ENCODE results near the gene LCORL. TPM values are rescaled to one million over a fixed set of nuclear protein-coding genes. Genes with fewer than 3 reads are reported as not detected.
A peak's percentile ranks its signal among the peaks of the same experiment; 100 is the strongest.
"Not testable (repeated sequence)": the region's sequence is repeated elsewhere in the genome, so short reads cannot be mapped to it uniquely, and the experiment has no call there.

LCORL gene
- total RNA-seq, 2 experiments from 2014 or later: 4.6 to 7.1 TPM

DNA sequence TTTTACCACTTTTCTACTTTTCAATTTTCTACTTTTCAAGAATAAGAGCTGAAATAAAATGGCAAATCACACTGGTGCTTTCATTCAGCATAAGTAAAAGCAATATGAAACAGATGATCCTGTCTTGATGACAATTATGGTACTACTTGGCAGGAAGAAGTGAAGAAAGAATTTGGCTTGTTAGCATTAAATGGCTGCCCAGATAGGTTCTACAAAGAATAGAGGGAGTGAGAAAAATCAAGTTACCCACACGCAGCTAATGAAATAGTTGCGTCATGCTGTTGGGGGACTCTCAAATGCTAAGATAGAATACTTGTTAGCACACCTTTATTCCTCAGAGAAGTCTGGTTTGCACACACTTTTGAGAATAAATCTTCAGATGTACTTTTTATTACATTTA is 12.5 kb upstream of the LCORL start:
- DNase-seq: no peak
- Mint-ChIP-seq H3K9me3 (no peaks in the 10 kb centered on the region), H3K36me3 (no peaks in the 10 kb centered on the region), H3K4me1 (no peaks in the 10 kb centered on the region), H3K27me3 (peaks cover 50% of the 10 kb centered on the region), H3K27ac (no peak overlapping the region), H3K4me3 (no peak overlapping the region)

GRCh38 chr4:18033111-18034085 is 11.8 kb upstream of the LCORL start:
- no peak overlapping the region for H3K27ac Mint-ChIP-seq
- H3K36me3 Mint-ChIP-seq: no peaks in the 10 kb centered on the region
- no peaks in the 10 kb centered on the region for H3K9me3 Mint-ChIP-seq
- DNase-seq: no peak
- H3K27me3 Mint-ChIP-seq: peaks cover 50% of the 10 kb centered on the region
- no peak overlapping the region for H3K4me3 Mint-ChIP-seq
- no peaks in the 10 kb centered on the region for H3K4me1 Mint-ChIP-seq

DNA sequence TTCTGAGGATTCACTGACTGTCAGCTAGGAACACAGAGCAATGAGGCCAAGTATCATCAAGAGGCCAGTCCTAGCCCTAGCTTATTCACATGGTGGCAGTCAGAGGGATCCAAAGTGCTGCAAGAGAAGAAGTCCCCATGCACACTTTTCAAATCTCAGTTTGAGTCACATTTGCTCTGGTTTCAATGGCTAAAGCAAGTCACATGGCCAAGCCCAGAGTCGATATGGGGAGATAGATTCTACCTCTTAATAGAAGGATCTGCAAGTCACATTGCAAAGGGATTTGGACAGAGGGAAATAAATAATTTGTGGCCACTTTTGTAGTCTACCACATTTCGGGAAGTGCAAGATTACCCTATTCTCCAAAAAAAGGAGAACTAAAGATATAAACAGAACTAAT is 3.7 kb upstream of the LCORL start:
- DNase-seq: no peak
- H3K27ac Mint-ChIP-seq: no peak overlapping the region
- no peak overlapping the region for H3K4me3 Mint-ChIP-seq
- peaks cover 6% of the 10 kb centered on the region for H3K4me1 Mint-ChIP-seq
- H3K27me3 Mint-ChIP-seq: peaks cover 22% of the 10 kb centered on the region
- H3K9me3 Mint-ChIP-seq: no peaks in the 10 kb centered on the region
- H3K36me3 Mint-ChIP-seq: no peaks in the 10 kb centered on the region

DNA sequence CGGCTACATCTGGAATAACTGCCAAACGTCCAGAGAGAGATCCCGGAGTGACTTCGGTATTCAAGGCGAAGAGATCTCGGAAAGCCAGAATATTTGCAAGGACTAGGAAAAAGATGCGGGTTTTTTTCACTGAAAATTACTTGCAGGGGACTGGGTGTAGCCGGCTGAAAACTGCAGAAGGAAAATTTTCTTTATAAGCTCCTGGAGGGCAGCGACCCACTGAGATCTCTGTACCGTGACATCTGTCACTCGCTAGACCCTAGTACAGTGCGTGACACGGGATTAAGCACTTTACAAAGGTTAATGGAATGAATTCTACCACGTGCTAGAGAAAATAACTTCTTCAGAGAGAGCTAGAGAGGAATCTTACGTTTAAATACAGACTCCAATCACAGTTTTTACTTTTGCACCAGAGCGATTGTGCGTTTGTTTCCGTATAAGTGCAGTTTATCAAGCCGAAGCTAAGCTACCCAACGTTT is 1.1 kb upstream of the LCORL start:
- no peak for DNase-seq
- Mint-ChIP-seq H3K36me3 (no peaks in the 10 kb centered on the region), H3K27ac (no peak overlapping the region), H3K9me3 (no peaks in the 10 kb centered on the region), H3K4me1 (peaks cover 16% of the 10 kb centered on the region), H3K4me3 (peak overlapping the region; percentile 83), H3K27me3 (peaks cover 13% of the 10 kb centered on the region)

DNA sequence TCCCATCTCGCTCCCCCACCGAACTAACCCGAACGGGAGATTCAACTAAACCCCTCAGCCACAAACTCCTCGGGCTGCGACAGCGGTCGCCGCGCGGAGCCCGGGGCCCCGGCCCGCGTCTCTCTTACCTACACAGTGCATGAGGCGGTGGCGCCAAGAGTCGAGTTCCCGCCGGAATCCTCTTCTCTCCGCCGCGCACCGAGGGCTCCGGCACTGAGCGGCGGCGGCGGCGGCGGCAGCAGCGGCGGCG is 160 bp downstream of the LCORL start:
- Mint-ChIP-seq H3K27me3 (peaks cover 16% of the 10 kb centered on the region), H3K4me3 (peak overlapping the region; percentile 83), H3K9me3 (no peaks in the 10 kb centered on the region), H3K4me1 (peaks cover 18% of the 10 kb centered on the region), H3K27ac (peak overlapping the region; percentile 84), H3K36me3 (no peaks in the 10 kb centered on the region)
- no peak for DNase-seq

DNA sequence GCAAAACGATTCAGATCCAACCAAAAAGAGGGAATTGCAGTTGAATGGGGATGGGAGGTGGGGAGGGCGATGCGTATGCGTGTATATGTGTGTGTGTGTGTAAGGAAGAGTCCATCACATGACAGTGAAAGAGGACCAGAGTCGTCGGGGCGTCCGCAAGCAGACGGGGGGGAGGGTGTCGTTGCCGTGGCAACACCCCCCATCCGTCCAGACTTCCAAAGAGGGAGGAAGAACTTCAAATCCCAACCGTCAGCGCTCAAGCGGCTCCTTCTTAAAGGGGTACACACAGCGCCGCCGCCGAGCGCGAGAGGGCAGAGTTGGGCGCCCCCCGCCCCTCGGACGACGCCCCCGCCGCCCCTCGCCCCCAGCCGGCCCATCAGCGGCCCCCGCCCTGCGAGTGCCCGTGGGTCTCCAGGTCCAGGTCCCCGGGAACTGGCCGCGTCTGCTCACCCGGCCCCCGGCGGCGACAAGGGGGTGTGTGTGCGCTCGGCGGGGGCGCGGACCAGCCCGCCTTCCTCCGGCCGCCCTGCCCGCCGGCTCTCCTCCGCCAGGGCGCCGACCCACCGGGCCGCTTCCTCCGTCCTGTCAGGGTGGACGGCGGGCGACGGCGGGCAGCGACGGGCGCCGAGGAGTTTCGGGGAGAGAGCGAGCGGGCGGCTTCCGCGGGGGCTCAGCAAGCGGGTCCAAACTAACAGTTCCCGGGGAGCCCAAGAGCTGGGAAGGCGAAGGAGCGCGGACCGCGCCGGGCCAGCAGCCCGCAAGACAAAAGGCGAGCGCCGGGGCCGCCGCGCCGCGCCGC is 685 bp downstream of the LCORL start:
- Mint-ChIP-seq H3K27me3 (peaks cover 16% of the 10 kb centered on the region), H3K9me3 (no peaks in the 10 kb centered on the region), H3K4me3 (peak overlapping the region; percentile 97)

DNA sequence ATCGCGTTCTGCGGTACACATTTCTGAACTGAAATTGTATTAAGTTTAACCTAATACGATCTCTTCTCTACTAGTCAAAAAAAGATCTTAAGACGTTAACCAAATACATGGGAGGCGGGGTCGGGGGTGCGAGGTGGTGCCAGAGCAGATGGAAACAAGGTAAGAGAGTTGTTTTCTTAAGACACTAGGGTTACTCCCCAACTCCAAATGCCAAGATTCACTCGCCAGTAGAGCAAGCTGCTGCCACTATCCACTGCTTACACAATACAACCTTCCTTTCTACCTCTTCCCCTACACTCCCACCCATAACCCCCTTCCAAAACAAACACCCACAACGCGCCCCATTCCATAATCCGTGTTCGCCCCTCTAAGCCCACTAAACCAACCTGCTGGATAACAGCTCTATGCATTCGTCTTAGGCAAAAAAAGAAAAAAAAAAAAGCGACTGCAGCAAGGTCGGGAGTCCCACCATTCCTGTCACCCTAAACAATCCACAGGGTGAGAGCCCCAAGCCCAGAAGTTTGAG is 1.3 kb downstream of the LCORL start:
- Mint-ChIP-seq H3K9me3 (no peaks in the 10 kb centered on the region), H3K27ac (peak overlapping the region; percentile 89), H3K4me3 (peak overlapping the region; percentile 97), H3K4me1 (peaks cover 22% of the 10 kb centered on the region), H3K27me3 (peaks cover 13% of the 10 kb centered on the region), H3K36me3 (no peaks in the 10 kb centered on the region)
- DNase-seq: peak; percentile 10

More for the DNA sequence above, 685 bp downstream of the LCORL start:
- DNase-seq: peak; percentile 43
- H3K27ac Mint-ChIP-seq: peak overlapping the region; percentile 89
- H3K4me1 Mint-ChIP-seq: peaks cover 20% of the 10 kb centered on the region
- no peaks in the 10 kb centered on the region for H3K36me3 Mint-ChIP-seq

GRCh38 chr4:18014269-18014668 is 7.3 kb downstream of the LCORL start:
- Mint-ChIP-seq H3K9me3 (no peaks in the 10 kb centered on the region), H3K27me3 (peaks cover 5% of the 10 kb centered on the region), H3K4me1 (peaks cover 20% of the 10 kb centered on the region), H3K27ac (no peak overlapping the region), H3K4me3 (no peak overlapping the region), H3K36me3 (peaks cover 2% of the 10 kb centered on the region)
- DNase-seq: no peak

DNA sequence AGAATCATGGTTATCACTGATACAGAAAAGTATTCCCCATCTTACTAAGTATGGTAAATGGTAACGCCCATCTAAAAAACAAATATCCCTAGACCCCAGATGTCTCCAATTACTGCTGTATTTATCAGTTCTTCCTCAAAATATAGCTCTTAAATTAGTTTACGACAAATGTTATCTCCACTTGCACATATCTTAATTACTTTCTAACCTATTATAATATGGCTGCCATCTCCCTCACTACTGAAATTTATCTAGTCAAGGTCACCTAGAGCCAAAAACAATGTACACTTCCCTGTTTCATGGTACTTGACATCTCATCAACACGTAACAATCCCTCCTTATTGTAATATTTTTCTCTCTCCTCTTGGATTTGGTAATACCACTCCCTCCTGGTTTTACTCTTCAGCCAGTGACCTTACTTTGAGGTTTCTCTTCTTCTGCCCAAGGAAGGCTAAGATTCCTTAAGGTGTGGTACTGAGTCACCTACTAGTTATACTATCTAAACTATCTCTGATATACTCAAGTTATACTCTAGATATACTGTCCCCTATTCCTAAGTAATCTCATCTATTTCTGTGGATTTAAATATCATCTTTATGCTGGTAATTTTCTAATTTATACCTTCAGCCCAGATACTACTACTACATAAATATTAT is 8.6 kb downstream of the LCORL start:
- Mint-ChIP-seq H3K9me3 (no peaks in the 10 kb centered on the region), H3K4me3 (no peak overlapping the region), H3K36me3 (peaks cover 5% of the 10 kb centered on the region), H3K27me3 (peaks cover 5% of the 10 kb centered on the region), H3K4me1 (peaks cover 22% of the 10 kb centered on the region), H3K27ac (no peak overlapping the region)
- DNase-seq: no peak

- no peaks in the 10 kb centered on the region for H3K9me3 Mint-ChIP-seq
- H3K4me3 Mint-ChIP-seq: no peak overlapping the region
- peaks cover under 1% of the 10 kb centered on the region for H3K27me3 Mint-ChIP-seq
- H3K4me1 Mint-ChIP-seq: peaks cover 18% of the 10 kb centered on the region
- DNase-seq: no peak
- peaks cover 5% of the 10 kb centered on the region for H3K36me3 Mint-ChIP-seq
- H3K27ac Mint-ChIP-seq: no peak overlapping the region
These were observed 9.3 kb downstream of the LCORL start for GRCh38 chr4:18012134-18012806.

- peaks cover 14% of the 10 kb centered on the region for H3K4me1 Mint-ChIP-seq
These were observed 13.9 kb downstream of the LCORL start for GRCh38 chr4:18007625-18008024.

GRCh38 chr4:18006432-18006831 is 15.1 kb downstream of the LCORL start:
- peaks cover 39% of the 10 kb centered on the region for H3K36me3 Mint-ChIP-seq
- H3K27me3 Mint-ChIP-seq, H3K4me1 Mint-ChIP-seq, DNase-seq, H3K4me3 Mint-ChIP-seq, H3K27ac Mint-ChIP-seq: not testable (repeated sequence)
- peaks cover 20% of the 10 kb centered on the region for H3K9me3 Mint-ChIP-seq

More at GRCh38 chr4:18007625-18008024, 13.9 kb downstream of the LCORL start:
- Mint-ChIP-seq H3K27ac (no peak overlapping the region), H3K27me3 (no peaks in the 10 kb centered on the region), H3K4me3 (no peak overlapping the region), H3K36me3 (peaks cover 39% of the 10 kb centered on the region), H3K9me3 (peaks cover 20% of the 10 kb centered on the region)
- no peak for DNase-seq

DNA sequence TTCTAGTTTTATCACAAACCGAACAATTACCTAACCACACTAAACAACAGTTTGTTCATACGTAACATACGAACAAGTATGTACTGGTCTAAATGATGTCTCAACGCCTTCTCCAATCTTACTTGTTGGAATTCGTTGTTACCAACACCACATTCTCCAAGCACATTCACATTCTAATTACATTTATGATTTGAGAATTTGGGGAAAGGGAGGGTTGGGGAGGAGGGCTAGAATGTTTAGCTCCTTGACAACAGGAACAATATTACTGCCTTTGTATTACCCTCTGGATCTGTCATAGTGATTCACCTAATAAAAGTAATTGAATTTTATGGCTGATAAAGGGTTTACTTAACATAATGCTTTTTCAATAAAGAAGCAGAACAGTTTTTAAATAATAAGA is 24.4 kb downstream of the LCORL start:
- Mint-ChIP-seq H3K4me1 (peaks cover 8% of the 10 kb centered on the region), H3K27ac (no peak overlapping the region), H3K4me3 (no peak overlapping the region), H3K9me3 (no peaks in the 10 kb centered on the region), H3K36me3 (peaks cover 6% of the 10 kb centered on the region), H3K27me3 (no peaks in the 10 kb centered on the region)
- no peak for DNase-seq

- Mint-ChIP-seq H3K9me3 (no peaks in the 10 kb centered on the region), H3K36me3 (peaks cover 12% of the 10 kb centered on the region)
- no peak for DNase-seq
These were observed 26.4 kb downstream of the LCORL start for GRCh38 chr4:17995165-17995564.

More at GRCh38 chr4:17995165-17995564, 26.4 kb downstream of the LCORL start:
- H3K27me3 Mint-ChIP-seq: no peaks in the 10 kb centered on the region
- no peak overlapping the region for H3K27ac Mint-ChIP-seq
- H3K4me3 Mint-ChIP-seq: no peak overlapping the region
- H3K4me1 Mint-ChIP-seq: peaks cover 4% of the 10 kb centered on the region
